GM18502 (cell line): Measurements from ENCODE around the gene DMTF1.

ENCODE experiments used
- ATAC-seq: cut with Tn5 transposase; IDR thresholded peaks from one replicate; pipeline ENCODE4 v1.9.1; 2021; ENCODE audit warnings: mild to moderate bottlenecking; ENCODE audit not compliant: unreplicated experiment, poor library complexity

DMTF1 gene

DNA sequence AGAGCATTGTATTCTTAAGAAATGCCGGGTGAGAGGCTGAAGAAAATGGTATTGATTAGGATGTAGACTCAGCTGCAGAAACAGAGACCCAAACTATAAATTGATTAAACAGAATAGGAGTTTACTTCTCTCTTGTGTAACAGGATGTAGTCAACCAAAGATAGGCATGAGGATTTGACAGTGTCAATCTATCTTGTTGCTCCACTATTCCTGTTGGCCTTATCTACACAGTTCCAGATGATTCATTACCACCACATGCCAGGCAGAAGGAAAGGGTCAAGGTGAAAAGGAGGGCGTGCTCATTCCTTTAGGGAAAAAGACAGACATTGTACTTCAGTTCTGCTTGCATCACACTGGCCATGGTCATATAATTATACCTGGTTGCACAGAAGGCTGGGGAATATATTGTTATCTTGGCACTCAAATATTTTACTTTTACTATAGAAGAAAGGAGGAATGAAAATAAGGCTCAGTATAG lies 11.9 kb upstream of the DMTF1 start:
- no peak for ATAC-seq

GRCh38 chr7:87144173-87144657 lies 8.0 kb upstream of the DMTF1 start:
- peak; percentile 96 for ATAC-seq

DNA sequence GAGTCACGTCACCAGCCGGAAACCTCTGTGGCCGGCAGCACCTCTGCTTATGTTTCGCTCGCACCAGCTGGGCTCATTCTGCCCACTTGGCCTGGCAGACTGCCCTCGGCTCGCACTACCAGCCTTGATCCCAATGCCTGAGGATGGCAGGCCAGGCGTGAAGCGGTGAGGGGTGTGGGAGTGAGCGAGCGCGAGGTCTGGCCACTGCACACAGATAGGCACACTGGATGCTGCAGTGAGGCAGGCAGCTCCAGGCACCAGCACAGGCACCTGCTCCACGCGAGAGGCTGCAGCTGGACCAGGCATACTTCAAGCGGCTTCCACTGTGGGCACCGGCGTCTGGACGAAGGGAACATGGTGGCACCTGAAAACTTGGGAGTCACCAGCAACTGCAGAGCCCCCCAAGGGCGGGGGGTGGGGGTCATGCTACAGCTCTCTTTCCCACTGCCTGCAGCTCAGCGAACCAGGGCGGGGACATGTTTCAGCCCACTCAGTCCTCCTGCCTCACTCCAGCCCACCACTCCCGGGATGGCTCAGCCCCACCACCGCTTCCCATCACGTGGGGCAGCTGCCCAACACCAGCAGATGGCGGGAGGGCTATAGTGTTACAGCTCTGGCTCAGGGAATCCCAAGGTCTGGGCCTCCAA lies 5.4 kb upstream of the DMTF1 start:
- ATAC-seq: no peak

DNA sequence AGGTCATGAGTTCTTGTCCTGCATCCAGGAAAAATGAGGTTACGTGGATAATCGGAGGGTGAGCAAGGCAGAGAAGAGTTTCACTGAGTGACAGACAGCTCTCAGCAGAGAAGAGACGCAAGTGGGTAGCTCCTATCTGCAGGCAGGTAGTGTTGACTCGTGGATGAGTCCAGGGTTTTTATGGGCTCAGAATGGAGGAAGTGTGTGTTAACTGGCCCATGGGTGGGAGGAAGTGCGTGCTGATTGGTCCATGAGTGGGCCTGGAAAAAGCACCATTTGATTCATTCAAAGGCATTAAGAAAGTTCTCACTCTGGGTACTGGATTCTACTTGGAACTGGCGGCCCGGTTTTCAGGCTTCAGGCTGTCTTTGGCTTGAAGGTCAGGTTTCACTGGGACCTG lies 4.8 kb upstream of the DMTF1 start:
- no peak for ATAC-seq

GRCh38 chr7:87148332-87148955 lies 3.8 kb upstream of the DMTF1 start:
- no peak for ATAC-seq

DNA sequence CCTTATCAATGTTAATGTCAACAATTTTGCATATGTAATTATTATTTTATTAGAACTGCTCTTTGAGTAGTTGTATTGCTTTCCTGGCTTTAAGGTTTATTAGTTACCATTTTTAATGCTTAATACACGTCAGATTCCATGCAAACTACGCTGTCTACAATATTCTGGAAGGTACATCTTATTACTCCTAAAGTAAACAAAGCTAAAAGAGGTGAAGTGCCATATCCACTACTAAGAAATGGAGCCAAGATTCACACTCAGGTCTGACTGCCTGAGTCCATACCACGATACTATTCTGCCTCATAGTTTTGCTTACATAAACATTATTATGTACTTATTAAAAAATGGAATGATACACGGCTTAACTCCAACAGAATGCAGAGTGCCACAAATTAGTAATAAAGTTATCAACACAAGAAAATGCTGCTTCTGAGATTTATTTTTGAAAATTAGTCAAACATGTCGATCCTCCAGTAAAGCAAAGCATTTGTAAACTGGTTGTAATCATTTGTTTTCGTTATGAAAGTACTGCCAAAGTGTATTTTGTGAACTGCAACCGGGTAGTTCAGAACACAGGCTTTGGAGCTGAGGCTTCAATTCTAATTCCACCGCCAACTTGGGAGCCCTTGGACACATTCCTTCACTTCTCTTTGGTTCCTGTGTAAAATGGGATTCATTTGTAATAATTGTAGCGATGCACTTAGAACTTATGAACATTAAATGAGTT lies 1.1 kb upstream of the DMTF1 start:
- ATAC-seq: no peak

- peak; percentile 39 for ATAC-seq
Measured at GRCh38 chr7:87151729-87152111, 533 bp upstream of the DMTF1 start.

DNA sequence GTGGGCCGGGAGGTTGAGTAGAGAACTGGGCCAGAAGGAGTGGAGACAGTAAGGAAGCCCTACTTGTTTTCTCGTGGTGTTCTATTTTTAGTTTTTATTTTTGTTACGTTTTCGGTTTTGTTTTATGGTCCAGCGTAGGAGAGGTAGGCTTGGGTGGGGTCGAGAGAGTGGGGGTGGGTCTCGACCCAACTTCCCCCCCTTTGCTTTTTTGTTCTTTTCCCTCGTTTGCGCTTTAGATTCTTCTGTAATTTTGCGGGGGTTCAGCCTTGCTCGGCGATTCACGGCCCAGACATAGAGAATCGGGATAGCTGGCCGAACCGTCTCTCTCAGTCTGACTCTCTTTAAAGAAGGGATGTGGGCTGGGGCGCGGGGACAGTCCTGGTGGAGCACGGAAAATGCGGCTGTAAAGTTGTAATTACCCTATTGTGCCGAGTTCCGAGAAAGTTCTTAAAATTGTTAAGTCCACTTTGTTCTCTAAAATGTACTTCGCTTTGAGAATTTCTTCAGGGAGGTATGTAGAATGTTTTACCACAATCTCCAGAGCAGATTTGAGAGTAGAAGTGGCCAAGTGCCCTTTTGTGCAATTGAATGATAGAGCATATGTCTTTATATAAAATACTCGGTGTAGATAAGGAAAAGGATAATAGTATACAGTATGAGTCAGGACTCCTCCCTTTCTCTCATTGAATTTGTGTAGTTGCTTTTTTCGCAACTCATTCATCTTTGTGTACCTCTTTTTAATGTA lies 816 bp downstream of the DMTF1 start:
- ATAC-seq: peak; percentile 17

- ATAC-seq: no peak
Measured at GRCh38 chr7:87154166-87154565, 1.9 kb downstream of the DMTF1 start.

- ATAC-seq: no peak
Measured at GRCh38 chr7:87154569-87154968, 2.3 kb downstream of the DMTF1 start.

GRCh38 chr7:87155788-87156187 lies 3.5 kb downstream of the DMTF1 start:
- ATAC-seq: no peak

DNA sequence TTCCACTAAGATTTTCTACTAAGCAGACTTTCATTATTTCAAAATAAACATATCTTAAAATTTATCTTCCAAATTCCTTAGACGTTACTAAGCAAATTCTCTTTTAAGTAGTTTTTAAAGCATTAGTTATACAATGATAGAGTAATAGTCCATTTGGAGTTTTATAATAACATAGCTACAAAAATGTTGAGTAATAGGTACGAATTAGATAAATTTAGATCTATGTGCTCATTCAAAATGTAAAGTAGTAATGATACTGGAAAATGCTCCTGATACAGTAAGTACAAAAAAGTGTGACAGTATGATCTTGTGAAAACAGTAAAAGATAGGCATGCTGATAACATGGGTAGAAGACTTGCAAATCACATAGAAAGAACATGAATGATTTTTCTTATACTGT lies 4.5 kb downstream of the DMTF1 start:
- ATAC-seq: no peak

DNA sequence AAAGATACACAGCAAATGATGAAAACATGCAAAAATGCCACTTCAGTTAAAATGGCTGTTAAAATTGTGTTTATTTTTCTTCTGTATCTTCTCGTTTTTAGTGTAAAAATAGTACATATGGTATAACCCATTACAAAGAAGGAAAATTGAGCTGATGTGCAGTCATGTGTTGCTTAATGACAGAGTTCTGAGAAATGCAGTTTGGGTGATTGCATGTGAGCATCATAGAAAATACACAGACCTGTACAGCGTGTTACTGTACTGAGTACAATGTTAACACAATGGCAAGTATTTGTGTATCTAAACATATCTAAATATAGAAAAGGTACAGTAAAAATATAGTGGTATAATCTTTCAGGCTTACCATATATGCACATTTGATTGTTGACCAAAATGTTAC lies 7.3 kb downstream of the DMTF1 start:
- ATAC-seq: peak; percentile 30

- no peak for ATAC-seq
Measured at GRCh38 chr7:87164433-87164832, 12.2 kb downstream of the DMTF1 start.

DNA sequence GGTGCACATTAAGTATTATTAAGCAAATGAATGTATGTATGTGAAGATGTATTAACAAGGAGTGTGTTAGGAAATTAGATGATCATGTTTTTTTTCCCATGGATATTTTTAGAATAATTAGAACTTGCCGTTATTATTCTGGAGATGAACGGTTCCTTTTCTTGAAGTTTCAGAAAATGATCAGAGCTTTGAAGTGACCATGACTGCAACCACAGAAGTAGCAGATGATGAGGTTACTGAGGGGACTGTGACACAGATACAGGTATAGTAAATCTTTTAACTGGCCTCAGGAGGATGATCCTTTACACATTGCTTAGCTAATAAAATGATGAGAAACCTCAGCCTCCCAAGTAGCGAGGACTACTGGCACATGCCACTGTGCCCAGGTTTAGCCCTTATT lies 18.6 kb downstream of the DMTF1 start:
- no peak for ATAC-seq

DNA sequence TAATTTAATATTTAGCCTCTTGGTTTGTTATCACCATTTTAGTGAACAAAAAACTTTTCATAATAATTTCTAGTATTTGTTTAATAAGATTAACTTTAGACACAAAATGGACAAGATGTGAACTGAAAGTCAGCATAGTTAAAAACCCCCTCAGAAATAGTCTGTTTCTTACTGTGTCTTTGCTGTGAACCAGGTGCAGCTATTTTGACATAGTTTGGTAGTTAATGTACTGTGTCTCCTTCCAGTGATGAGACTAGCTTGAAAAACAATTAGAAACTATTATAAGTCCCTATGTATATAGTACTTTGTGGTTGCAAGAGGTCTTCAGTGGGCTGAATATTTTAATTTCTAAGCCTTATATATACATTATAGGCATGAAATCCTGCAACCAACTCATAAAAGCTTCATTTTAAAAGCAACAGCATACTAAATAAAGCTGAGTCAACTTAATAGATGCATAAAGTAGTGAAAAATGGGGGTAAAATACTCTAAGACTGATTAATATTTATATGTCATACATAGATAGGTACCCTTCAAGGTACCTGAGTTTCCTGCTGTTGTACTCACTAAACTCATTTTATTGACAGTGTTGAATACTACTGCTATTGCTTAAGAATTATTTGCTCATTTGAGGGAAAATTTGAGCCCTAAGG lies 19.2 kb downstream of the DMTF1 start:
- ATAC-seq: no peak

DNA sequence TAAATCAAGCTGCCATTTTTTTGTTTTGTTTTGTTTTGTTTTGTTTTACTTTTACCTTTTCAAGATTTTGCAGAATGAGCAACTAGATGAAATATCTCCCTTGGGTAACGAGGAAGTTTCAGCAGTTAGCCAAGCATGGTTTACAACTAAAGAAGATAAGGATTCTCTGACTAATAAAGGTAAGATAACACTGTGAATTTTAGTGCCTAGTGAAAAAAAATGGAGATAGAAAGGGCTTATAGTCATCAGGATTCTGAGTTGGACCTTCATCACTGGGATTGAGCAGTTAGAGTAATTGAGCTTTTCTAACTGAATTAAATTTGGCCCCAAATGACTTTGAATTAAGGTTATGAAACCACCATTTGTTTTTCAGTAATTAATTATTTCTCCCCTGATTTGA lies 21.2 kb downstream of the DMTF1 start:
- no peak for ATAC-seq

GRCh38 chr7:87178320-87178719 lies 26.1 kb downstream of the DMTF1 start:
- ATAC-seq: no peak

DNA sequence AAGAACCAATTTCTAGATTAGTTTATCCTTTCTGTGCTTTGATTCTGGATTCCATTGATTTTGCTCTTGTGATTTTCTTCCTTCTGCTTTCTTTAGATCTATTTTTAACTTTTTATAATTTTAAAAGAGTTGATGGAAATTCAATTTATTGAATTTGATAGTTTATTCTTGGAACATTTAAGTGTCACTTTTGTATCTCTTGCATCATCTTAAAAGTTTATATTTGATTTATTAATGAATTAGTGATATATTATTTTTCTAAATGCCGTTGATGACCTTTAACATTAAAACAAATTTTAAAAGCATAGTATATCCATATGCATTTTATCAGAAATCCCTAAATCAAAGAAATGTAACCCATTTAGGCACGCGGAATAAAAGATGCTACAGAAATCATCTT lies 26.9 kb downstream of the DMTF1 start:
- ATAC-seq: no peak

GRCh38 chr7:87187120-87187519 lies 34.9 kb downstream of the DMTF1 start:
- ATAC-seq: no peak
